Measurements from ENCODE around the gene APRT.
A peak's percentile ranks its signal among the peaks of the same experiment; 100 is the strongest.

DNA sequence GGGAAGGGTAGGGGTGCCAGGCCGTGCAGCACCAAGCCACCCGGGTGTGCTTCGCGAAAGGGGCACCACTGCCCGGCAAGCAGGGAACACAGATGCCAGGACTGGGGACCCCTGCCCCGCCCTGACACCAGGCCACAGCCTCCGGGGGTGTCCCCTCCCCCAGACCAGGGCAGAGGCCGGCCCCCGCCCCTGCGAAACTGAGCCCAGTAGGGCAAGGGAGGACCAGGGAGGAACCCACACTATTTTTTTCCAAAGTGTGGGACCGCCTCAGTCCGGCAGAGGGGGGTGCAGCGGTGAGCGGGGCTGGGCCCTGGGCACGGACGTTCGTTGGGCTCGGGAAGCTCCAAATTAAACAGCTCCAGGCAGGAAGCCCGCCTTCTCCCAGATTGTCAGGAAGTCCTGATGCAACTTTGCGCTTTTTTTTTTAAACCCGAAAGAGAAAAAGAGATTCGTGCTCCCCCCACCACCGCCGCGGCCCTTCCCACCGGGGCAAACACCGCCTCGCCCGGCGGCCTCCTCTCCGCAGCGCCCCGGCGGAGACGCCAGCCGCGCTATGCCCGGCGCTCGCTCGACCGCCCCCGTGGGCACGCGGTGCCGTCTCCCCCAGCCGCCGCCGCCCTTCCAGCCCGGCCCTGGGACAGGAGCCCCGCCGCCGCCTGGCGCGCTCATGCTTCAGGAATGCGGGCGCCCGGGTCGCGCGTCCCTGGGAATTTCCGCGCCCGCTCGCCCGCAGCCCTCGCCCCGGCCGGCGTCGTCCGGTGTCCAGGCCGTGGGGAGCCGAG lies 27.5 kb downstream of the APRT start:
- TF ChIP-seq, protein P1, sequence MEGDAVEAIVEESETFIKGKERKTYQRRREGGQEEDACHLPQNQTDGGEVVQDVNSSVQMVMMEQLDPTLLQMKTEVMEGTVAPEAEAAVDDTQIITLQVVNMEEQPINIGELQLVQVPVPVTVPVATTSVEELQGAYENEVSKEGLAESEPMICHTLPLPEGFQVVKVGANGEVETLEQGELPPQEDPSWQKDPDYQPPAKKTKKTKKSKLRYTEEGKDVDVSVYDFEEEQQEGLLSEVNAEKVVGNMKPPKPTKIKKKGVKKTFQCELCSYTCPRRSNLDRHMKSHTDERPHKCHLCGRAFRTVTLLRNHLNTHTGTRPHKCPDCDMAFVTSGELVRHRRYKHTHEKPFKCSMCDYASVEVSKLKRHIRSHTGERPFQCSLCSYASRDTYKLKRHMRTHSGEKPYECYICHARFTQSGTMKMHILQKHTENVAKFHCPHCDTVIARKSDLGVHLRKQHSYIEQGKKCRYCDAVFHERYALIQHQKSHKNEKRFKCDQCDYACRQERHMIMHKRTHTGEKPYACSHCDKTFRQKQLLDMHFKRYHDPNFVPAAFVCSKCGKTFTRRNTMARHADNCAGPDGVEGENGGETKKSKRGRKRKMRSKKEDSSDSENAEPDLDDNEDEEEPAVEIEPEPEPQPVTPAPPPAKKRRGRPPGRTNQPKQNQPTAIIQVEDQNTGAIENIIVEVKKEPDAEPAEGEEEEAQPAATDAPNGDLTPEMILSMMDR (IDR thresholded peaks at IDR 0.05; ENCODE audit: low read depth, low read length, poor library complexity, severe bottlenecking): peak; percentile 55
- TF ChIP-seq EZH2phosphoT487 (IDR thresholded peaks at IDR 0.05; ENCODE audit: borderline replicate concordance, low read length): no peak

Data from DOHH2 (cell line).